CD4-positive, alpha-beta T cell treated with Interferon gamma for 1 hour (primary cell): ENCODE data around the gene ANTXR2.
A peak's percentile ranks its signal among the peaks of the same experiment; 100 is the strongest.
"Not testable (repeated sequence)": the region's sequence is repeated elsewhere in the genome, so short reads cannot be mapped to it uniquely, and the experiment has no call there.

ENCODE experiments used
- DNase-seq: peaks from one replicate; pipeline ENCODE4 v3.0.0-alpha.2; 2020

ANTXR2 gene

GRCh38 chr4:80072744-80073472, at the start of gene ANTXR2:
Gene ANTXR2 (minus strand): TSS chr4:80073229. CDS start chr4:80072560, 669 bp downstream.
- DNase-seq, result peak; percentile 81

GRCh38 chr4:80121815-80122214, 48.8 kb upstream of the ANTXR2 start:
- DNase-seq, result not testable (repeated sequence)

- DNase-seq, result not testable (repeated sequence)
These were observed 46.6 kb upstream of the ANTXR2 start for GRCh38 chr4:80119620-80120019.

- DNase-seq, result no peak
These were observed 43.5 kb upstream of the ANTXR2 start for GRCh38 chr4:80116516-80116915.

- DNase-seq, result no peak
These were observed 42.5 kb upstream of the ANTXR2 start for GRCh38 chr4:80115368-80116181.

- DNase-seq, result no peak
These were observed 41.8 kb upstream of the ANTXR2 start for GRCh38 chr4:80114732-80115265.

GRCh38 chr4:80113615-80114014, 40.6 kb upstream of the ANTXR2 start:
- DNase-seq, result no peak

- DNase-seq, result no peak
These were observed 39.2 kb upstream of the ANTXR2 start for GRCh38 chr4:80112236-80112635.

- no peak for DNase-seq
These were observed 38.2 kb upstream of the ANTXR2 start for GRCh38 chr4:80111276-80111675.

GRCh38 chr4:80107374-80107773, 34.3 kb upstream of the ANTXR2 start:
- no peak for DNase-seq

- DNase-seq, result no peak
These were observed 31.9 kb upstream of the ANTXR2 start for GRCh38 chr4:80104927-80105326.

- no peak for DNase-seq
These were observed 30.6 kb upstream of the ANTXR2 start for GRCh38 chr4:80103629-80104028.

GRCh38 chr4:80101792-80102116, 28.7 kb upstream of the ANTXR2 start:
- no peak for DNase-seq

- DNase-seq, result no peak
These were observed 28.2 kb upstream of the ANTXR2 start for GRCh38 chr4:80101071-80101791.

- DNase-seq, result no peak
These were observed 26.6 kb upstream of the ANTXR2 start for GRCh38 chr4:80099671-80100070.

GRCh38 chr4:80098635-80099034, 25.6 kb upstream of the ANTXR2 start:
- DNase-seq, result no peak

- DNase-seq, result no peak
These were observed 24.6 kb upstream of the ANTXR2 start for GRCh38 chr4:80097400-80098177.

GRCh38 chr4:80096175-80096850, 23.3 kb upstream of the ANTXR2 start:
- no peak for DNase-seq

GRCh38 chr4:80094191-80094590, 21.2 kb upstream of the ANTXR2 start:
- DNase-seq, result no peak

GRCh38 chr4:80093563-80093962, 20.5 kb upstream of the ANTXR2 start:
- DNase-seq, result no peak

GRCh38 chr4:80092847-80093246, 19.8 kb upstream of the ANTXR2 start:
- DNase-seq, result no peak

GRCh38 chr4:80092088-80092487, 19.1 kb upstream of the ANTXR2 start:
- DNase-seq, result no peak
